Activated CD8-positive, alpha-beta memory T cell treated with anti-CD3 and anti-CD28 coated beads, Interleukin-2, amount 50 U/mL, for 24 hours (primary cell): ENCODE data around the gene ATOSB.

Experiments
- DNase-seq: peaks from one replicate; pipeline ENCODE4 v3.0.0-alpha.2; 2020; ENCODE audit errors: extremely low read depth

ATOSB gene

GRCh38 chr9:35089434-35089833, 26.2 kb downstream of the ATOSB start:
- DNase-seq, result no peak

GRCh38 chr9:35085078-35085477, 30.6 kb downstream of the ATOSB start:
- no peak for DNase-seq

GRCh38 chr9:35079426-35080341, 36.0 kb downstream of the ATOSB start, which contains the start of gene FANCG:
Gene FANCG (minus strand): TSS chr9:35079942. CDS start chr9:35079524, 418 bp downstream.
- DNase-seq, result peak; percentile 62

GRCh38 chr9:35079041-35079425, 36.6 kb downstream of the ATOSB start:
- no peak for DNase-seq

GRCh38 chr9:35078066-35078465, 37.6 kb downstream of the ATOSB start:
- no peak for DNase-seq

- DNase-seq, result no peak
These were observed 38.8 kb downstream of the ATOSB start for GRCh38 chr9:35076848-35077247.

GRCh38 chr9:35075358-35075757, 40.3 kb downstream of the ATOSB start:
- no peak for DNase-seq

- no peak for DNase-seq
These were observed 40.9 kb downstream of the ATOSB start for GRCh38 chr9:35074791-35075190.

- DNase-seq, result no peak
These were observed 41.5 kb downstream of the ATOSB start for GRCh38 chr9:35074141-35074540.

- no peak for DNase-seq
These were observed 42.4 kb downstream of the ATOSB start for GRCh38 chr9:35073279-35073612.

GRCh38 chr9:35072461-35073278, 43.0 kb downstream of the ATOSB start, which contains the start of gene VCP:
Gene VCP (minus strand): TSS chr9:35072625. CDS start chr9:35072353, 272 bp downstream.
- DNase-seq, result peak; percentile 97

- DNase-seq, result no peak
These were observed 43.7 kb downstream of the ATOSB start for GRCh38 chr9:35071814-35072460.

- DNase-seq, result no peak
These were observed 44.5 kb downstream of the ATOSB start for GRCh38 chr9:35070823-35071813.

- DNase-seq, result no peak
These were observed 46.6 kb downstream of the ATOSB start for GRCh38 chr9:35069020-35069419.

GRCh38 chr9:35067056-35067455, 48.6 kb downstream of the ATOSB start:
- DNase-seq, result no peak

- no peak for DNase-seq
These were observed 55.0 kb downstream of the ATOSB start for GRCh38 chr9:35060548-35061207.

- no peak for DNase-seq
These were observed 56.2 kb downstream of the ATOSB start for GRCh38 chr9:35059438-35059837.

GRCh38 chr9:35057271-35057620, 58.4 kb downstream of the ATOSB start:
- DNase-seq, result no peak

GRCh38 chr9:35056571-35057270, 58.9 kb downstream of the ATOSB start:
- DNase-seq, result no peak
